ENCODE measurements around the gene CDH5.

GRCh38 chr16:66376114-66376513 is 9.6 kb downstream of the CDH5 start:
- TF ChIP-seq CTCF (conservative IDR thresholded peaks at IDR 0.05; ENCODE audit: low read depth, low read length) (no peak), EZH2 (IDR thresholded peaks at IDR 0.05; ENCODE audit: borderline replicate concordance, low read depth, low read length, poor library complexity, severe bottlenecking) (no peak)

Measured in A673 (cell line).